GM08714 (cell line): Measurements from ENCODE around the gene PDZK1.
"Not testable (repeated sequence)": the region's sequence is repeated elsewhere in the genome, so short reads cannot be mapped to it uniquely, and the experiment has no call there.

Source experiments
- H3K4me3 ChIP-seq: fragments of 200-500 bp; sonication (Bioruptor generic); 2 replicates; pipeline ENCODE4 v1.5.1; 2014; ENCODE audit warnings: mild to moderate bottlenecking, low read length, inconsistent platforms
- ZNF274 ChIP-seq: IDR thresholded peaks from 2 replicates; pipeline ENCODE4 v1.6.1; 2012; ENCODE audit warnings: mild to moderate bottlenecking, low read depth, low read length

PDZK1 gene

DNA sequence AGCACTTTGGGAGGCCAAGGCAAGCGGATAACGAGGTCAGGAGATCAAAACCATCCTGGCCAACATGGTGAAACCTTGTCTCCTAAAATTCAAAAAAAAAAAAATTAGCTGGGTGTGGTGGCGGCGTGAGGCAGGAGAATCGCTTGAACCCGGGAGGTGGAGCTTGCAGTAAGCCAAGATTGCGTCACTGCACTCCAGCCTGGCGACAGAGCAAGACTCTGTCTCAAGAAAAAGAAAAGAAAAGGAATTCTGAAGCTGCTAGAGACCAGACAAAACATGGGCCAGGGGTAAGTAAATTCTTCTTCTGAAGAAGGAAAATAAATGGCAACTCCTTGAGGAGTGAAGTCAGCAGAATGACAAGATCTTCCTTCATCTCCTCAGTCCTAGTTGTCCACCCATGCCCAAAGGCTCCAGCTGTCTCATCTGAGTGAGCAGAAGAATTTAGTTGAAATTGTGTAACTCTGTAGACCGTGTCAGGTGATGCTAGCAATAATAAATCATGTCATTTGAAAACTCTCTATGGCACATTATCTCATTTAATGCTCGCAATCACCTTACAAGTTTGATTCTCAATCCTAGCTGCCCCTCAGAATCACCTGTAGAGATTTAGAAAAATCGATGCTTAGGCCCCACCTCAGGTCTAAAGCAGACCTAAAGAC is 14.3 kb downstream of the PDZK1 start:
- TF ChIP-seq ZNF274: no peak
- no peak overlapping the region for H3K4me3 ChIP-seq

DNA sequence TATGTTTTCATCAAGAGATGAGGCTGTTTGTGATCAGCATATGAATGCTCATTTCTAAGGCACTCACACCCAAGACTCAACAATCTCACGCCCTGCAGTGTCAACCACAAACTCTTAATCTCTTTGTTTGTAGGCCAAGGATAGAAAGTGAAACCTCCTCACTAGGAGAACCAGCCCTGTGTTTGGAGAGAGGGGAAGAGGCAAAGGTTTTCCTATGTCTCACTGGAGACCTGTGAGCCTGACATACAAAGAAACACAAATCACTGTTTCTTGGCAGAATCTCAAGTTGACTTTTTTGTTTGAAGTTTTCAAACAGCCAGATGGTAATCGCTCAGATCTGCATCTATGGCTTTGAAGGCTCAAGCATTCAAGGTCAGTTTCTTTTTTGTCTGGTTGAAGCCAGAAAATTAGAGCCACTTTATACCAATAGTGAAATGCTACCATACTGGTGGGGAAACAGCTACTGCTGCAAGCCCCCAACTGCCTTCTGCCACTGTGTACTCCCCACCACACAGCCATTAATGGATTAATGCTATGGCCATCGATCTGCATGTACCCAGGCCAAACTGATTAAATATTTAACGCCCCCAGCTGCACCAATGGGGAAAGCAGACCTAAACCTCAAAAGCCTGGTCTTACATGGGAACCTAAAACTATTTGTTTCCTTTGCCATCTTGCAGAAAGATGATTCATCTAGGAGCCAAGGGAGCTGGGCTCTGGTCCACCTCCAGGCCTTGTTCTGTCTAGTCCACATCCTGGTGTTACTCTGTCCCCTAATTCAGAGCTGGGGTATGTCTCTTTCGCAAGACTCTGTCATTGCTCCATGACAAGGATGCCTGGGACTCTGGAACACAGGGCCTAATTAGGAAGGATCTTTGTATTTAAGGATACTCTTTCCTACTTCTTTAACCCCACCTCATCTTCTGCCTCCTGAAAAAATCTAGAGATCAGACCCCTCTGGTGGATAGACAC is 16.3 kb downstream of the PDZK1 start:
- H3K4me3 ChIP-seq: no peak overlapping the region

DNA sequence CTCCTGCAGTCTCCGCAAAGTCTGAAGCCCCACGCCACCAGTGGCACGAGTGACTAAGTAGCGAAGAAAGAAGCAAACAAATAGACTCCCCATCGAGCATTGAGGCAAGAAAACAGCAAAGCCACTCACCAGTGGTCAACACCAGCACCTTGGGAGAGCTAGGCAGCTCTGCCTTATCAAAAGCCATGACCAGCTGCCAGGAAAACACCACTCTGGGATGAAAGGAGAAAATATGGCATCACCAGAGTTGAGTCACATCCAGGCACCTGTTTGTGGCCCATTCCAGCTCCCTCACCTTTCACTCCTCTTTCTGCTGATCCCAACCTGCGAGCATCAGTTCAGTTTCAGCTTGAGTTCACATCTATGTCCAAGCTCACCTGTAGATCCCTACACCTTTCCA is 17.2 kb downstream of the PDZK1 start:
- no peak for TF ChIP-seq ZNF274
- H3K4me3 ChIP-seq: no peak overlapping the region

More for the DNA sequence above, 16.3 kb downstream of the PDZK1 start:
- TF ChIP-seq ZNF274: no peak

DNA sequence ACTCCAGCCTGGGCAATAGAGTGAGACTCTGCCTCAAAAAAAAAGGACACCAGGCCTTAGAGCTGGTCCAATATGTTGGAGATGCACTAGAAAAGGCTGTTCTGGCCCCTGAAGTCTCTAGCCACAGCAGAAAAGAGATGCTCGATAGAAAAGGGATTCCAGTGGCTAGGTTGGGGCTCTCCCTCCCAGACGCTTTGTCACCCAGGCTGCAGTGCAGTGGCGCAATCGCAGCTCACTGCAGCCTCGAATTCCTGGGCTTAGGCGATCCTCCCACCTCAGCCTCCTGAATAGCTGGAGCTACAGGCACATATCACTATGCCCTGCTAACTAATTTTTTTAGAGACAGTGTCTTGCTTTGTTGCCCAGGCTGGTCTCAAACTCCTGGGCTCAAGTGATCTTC is 18.2 kb downstream of the PDZK1 start:
- TF ChIP-seq ZNF274: no peak
- no peak overlapping the region for H3K4me3 ChIP-seq

DNA sequence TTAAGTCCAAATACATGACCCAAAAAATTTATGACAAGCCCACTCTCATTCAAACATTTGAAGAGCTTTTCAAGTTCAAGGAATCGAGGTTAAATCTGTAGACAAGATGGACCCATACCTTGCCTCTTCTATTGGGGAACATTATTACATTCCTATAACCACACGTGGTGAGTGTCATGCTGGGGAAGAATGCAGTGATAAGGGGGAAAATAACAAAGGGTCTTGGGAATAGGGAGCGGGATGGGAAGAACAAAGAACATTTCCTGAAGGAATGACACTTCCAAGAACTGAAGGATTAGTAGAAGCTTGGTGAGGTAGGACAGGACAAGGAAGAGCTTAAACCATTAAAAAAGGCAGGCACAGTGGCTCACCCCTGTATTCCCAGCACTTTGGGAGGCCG is 18.8 kb downstream of the PDZK1 start:
- no peak for TF ChIP-seq ZNF274
- no peak overlapping the region for H3K4me3 ChIP-seq

DNA sequence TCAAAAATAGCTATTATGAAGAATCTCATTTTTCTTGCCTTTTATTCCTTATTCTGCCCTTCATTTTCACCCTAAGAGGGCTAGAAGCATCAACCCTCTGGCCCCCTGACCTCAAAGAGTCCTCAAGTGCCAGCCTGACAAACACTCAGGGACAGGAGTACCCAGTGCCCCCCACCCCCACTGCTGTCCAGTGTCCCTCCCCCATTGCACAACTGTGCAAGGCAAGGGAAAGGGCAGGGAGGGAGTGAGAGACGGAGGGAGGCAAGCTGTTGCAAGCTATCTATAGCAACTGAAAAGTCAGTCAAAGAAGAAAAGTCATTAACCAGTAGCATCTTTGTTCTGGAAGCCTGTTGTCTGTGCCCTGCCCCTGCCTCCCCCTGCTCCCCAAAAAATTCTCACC is 21.1 kb downstream of the PDZK1 start:
- not testable (repeated sequence) for H3K4me3 ChIP-seq

DNA sequence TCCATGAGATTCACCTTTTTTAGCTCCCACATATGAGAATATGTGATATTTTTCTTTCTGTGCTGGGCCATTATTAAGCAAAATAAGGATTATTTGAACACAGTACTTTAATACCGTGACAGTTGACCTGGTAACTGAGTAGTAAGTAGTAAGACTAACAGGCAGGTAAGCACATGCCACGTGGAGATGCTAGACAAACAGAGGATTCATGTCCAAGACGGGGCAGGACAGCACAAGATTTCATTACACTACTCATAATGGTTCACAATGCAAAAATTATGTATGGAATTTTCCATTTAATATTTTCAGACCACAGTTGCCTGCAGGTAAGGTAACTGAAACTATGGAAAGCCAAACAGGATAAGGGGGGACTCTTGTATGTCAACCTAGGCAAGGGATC is 22.3 kb downstream of the PDZK1 start:
- H3K4me3 ChIP-seq: not testable (repeated sequence)

DNA sequence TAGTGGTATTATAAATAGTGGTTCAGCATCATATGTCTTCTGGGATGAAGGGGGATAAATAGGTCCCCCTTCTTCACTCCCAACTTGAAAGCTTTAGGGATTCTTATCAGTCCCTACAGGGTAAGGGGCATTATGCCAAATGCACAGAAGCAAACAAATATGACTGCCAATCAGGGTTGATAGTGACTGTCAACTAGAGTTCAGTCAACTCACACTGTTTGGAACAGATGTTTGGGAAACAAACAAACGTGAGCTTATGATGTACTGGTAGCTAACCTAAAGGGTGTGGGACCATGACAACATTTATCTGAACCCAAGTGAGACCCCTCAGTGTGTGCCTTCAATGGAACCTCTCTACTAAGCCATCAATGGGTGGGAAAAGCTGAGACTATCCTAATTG is 34.0 kb downstream of the PDZK1 start:
- not testable (repeated sequence) for H3K4me3 ChIP-seq

DNA sequence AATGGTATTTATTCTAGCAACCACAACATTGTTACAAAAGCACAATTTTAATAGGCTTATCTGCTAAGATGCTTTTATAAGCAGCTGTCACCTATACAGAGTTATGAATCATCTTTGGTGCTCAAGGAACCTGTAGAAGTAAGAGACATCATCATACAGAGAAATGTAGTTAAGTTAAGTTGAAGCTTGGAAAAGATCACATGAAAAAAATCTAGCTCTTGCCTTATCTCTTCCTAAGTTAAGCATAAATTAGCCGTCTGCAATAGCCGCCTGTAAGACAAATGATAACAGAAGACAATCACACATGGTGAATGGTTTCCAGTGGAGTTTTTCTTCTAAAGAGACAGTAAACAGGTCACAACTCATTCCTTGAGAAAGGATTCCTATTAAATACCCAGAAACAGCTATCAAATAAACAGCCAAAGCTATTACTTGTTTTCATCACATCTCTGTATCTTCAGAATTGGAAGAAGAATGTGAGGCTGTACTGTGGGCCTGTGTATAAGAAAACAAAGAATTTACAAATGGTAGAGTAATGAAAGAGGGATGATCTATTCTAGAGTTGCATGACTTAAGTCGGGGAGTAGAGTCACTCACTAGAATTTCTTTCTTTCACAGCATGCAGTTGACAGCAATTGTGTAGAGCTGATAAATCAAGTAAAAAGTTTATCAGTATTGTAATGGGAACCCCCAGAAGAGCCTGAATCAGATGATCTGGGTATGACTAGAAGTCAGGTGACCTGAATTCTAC is 36.0 kb downstream of the PDZK1 start:
- H3K4me3 ChIP-seq: not testable (repeated sequence)

DNA sequence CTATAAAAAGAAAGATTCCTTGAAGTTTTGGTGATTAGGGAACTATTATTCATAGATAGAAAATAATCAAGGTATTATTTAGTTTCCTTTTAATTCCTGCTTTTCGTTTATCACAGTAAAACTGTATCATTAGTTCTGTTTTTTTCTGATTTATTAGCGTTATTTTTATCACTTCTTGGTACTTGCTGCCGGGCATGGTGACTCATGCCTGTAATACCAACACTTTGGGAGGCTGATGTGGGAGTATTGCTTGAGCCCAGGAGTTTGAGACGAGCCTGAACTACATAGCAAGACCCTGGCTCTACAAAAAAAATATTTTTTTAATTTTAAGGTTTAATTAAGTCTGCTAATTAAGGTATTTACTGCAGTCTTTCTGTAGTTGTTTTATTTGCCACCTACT is 42.2 kb downstream of the PDZK1 start:
- H3K4me3 ChIP-seq: not testable (repeated sequence)

DNA sequence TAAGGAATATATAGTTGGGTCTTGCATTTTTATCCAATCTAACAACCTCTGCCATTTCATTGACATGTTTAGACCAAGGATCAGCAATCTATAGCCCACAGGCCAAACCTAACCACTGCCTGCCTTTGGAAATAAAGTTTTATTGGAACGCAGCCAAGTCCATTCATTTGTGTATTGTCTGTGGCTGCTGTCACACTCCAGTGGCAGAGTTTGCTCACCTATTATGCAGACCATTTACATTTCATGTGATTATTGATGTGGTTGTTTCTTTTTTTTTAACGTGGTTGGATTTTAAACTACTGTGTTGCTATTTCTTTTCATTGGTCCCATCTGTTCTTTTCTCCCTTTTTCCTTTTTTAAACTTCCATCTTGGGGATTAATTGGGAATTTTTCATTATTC is 44.7 kb downstream of the PDZK1 start:
- not testable (repeated sequence) for H3K4me3 ChIP-seq

DNA sequence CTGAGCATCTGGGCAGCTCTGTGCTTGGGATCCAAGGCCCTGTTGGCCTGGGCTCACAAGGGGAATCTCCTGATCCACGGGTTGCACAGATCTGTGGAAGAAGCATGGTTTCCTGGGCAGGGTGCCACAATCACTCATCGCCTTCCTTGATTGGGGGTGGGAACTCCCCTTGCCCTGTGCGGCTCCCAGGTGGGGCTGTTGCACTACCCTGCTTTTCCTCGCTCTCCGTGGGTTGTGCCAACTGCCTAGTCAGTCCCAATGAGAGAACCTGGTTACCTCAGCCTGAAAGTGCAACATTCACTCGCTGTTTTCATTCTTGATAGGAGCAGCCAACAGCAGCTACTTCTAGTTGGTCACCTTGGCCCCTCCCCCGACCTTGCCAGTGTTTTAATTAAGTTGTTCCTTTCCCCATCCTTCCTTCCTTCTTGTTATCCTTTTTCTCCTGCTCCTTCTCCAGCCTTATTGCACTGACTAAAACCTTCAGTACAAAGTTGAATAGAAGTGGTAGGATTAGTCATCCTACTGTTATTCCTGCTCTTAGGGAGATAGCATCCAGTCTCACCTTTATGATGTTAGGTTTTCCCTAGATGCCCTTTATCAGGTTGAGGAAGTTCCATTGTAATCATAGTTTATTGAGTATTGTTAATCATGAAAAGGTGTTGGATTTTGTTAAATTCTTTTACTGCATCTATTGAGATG is 50.8 kb downstream of the PDZK1 start:
- H3K4me3 ChIP-seq: not testable (repeated sequence)

DNA sequence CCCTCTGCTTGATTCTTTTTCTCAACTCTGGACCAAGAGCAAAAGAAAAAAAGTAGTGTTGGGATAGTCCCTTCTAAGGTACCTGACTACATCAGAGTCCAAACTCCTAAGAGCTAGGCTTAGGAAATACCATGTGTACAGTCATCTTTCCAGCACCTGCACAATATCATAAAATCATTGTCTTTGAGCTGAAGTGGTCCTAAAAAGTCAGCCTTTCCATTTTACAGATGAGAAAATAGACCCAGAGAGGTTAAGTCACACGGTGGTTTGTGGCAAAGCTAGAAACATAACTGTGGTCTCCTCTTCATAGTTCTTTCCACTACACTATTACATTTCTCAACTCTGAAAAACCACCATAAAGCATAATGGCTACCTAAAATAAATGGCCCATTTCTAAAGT is 63.2 kb downstream of the PDZK1 start:
- H3K4me3 ChIP-seq: not testable (repeated sequence)

DNA sequence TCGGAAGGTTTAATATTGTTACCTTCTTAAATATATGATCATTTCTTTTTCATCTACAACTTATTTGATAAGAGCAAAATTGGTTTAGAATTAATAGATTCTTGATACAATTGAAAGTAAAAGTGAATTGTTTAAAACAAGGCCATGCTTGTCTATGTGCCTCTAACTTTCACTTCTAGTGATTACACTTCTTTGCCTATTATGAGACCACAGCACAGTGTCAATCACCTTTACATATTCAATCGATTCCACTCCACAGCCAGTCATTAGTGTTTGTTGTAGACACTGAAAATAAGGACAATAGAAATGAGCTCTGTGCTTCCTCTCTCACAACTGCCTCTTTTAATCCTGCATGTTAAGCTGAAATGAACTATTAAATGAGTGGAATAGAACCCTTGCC is 65.3 kb downstream of the PDZK1 start:
- H3K4me3 ChIP-seq: not testable (repeated sequence)

DNA sequence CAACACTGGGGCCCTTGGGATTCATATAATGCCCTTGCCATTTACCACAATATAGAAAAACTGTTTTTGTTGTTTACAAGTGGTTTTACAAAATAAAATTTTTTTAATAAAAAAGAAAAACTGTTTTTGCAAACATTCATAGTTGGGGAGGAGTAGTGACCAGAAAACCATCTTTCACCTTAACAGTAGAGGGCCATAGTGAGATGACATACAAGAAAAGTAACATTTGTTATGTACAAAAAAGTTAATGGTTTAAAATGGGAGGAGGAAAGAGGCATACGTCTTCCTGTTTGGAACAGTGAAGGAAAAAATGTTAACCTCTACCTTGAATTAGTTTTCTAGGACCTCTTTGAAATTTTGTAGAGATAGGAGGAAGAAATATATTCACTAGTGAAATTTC is 70.9 kb downstream of the PDZK1 start:
- not testable (repeated sequence) for H3K4me3 ChIP-seq

DNA sequence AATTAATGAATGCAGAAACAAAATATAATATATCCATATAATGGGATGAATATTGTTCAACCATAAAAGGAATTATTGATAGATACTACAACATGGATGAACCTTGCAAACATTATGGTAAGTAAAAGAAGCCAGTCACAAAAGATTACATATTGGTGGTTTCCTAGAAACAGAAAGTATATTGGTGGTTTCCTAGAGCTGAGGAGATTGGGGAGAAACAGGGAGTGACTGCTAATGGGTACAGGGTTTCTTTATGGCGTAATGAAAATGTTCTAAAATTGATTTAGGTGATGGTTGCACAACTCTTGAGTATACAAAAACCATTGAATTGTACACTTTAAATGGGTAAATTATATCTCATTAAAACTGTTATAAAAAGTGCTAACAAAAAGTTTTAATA is 85.0 kb downstream of the PDZK1 start:
- not testable (repeated sequence) for H3K4me3 ChIP-seq
